CD4-positive, alpha-beta T cell treated with Interleukin-21 for 1 hour (primary cell): Measurements from ENCODE around the gene TTC1.

Experiments
- DNase-seq: peaks from one replicate; pipeline ENCODE4 v3.0.0-alpha.2; 2020

Gene TTC1

GRCh38 chr5:160090059-160090458, 81.1 kb downstream of the TTC1 start:
- no peak for DNase-seq

- DNase-seq, result no peak
Observed at GRCh38 chr5:160092514-160092913, 83.6 kb downstream of the TTC1 start.

DNA sequence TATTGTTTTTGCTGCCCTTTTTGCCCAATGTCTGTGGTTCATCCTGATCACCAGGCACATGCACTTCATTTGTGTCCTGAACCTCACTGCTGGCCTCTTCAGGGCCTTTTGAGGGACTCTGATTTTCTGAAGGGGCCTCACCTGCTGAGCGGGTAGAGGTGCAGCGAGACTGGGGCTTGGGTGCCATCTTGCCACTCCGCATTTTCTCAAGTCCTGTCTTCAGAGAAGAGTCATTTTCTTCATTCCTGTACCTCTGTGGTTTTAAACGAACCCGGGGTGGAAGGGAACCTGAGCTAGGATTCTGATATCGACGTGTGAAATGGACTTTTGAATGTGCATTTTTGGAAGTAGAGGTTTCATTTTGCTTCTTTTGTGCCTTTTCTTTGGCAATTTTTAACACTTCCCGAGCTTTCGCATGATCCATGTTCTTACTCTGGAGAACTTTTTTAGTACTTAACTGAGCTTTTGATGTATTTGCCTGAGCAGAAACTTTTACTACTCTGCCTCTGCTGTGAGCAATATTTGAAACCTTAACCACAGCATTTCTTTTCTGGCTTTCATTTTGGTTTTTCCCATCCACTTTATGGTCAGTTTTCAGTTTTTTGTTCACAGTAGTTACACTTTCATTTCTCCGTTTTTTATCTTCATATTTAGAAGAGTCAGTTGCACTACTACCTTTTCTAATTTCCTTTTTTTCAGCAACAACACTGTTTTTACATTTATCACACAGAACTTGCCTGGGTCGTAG, 84.2 kb downstream of the TTC1 start:
- no peak for DNase-seq

- DNase-seq, result no peak
Observed at GRCh38 chr5:160096178-160096577, 87.2 kb downstream of the TTC1 start.

DNA sequence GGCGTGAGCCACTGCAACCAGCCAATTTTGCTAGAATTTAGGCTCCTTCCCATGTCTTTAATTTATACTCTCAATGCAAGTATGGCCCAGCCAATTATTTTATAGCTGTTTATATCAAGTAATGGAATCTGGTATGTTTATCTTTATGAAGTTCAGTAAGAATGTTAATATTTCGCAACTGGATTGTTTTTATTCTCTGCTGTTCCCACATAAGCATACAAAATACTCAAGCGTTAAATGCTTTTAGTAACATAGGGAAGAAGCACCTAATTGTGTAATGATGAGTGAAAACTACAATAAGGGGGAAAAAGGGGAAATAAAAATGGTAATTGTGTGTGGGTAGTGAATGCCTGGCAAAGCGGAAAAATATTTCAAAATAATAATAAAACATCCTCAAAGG, 89.1 kb downstream of the TTC1 start:
- DNase-seq, result no peak

DNA sequence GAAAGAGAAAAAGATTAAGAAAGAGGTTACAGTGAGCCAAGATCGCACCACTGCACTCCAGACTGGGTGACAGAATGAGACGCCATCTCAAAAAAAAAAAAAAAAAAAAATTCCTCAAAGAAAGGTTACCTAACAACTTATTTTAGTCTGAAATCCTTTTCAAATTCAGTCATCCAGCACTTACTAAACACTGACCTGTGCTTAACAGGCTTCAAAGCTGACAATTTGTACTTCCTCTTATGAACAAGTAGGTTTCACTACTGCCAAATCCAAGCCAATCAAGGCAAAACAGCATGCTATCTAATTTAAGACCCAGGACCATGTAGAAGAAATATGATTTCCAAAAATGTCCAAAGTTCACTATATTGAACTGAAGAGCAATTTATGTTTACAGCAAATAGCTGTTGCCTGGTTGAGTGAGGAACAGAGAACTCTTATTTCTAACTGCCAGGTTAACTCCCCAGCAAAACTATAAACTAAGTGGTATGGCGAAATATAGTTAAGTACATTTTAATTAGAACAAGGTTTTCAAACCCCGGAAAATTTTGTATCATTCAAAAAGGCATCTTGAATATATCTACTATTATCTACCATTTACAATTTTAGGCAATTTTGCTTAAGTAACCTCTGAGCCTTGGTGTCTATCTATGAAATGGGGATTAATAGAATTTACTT, 96.9 kb downstream of the TTC1 start:
- DNase-seq, result no peak

GRCh38 chr5:160108124-160108523, 99.2 kb downstream of the TTC1 start:
- DNase-seq, result no peak
